ENCODE measurements around the gene FUT7. TPM values are rescaled to one million over a fixed set of nuclear protein-coding genes. Genes with fewer than 3 reads are reported as not detected.

The FUT7 gene
- total RNA-seq, 2 experiments from 2014 or later = 1.3 to 1.6 TPM

- Mint-ChIP-seq H3K27ac (peak overlapping the region; percentile 43), H3K4me1 (peaks cover 50% of the 10 kb centered on the region), H3K27me3 (no peaks in the 10 kb centered on the region), H3K9me3 (ENCODE audit: low read depth) (no peaks in the 10 kb centered on the region), H3K36me3 (ENCODE audit: low read depth) (no peaks in the 10 kb centered on the region), H3K4me3 (peak overlapping the region; percentile 29)
- no peak for ATAC-seq
- no peak for DNase-seq
- POLR2A ChIA-PET = no interaction called here
- CTCF ChIA-PET = interaction anchor here (0.6 to 1.5 kb wide), 4 partner anchors 35 to 239 kb away, joined by 3 to 5 read pairs (median 4); no protein-coding TSS in a partner anchor
- intact Hi-C loops (cut with DNase I, micrococcal nuclease) = loop anchor here in 1 of 2 experiments (10.0 kb wide), 1 partner anchor 188 kb away; the partner anchor contains the start of genes AJM1 and PHPT1
These were observed 970 bp upstream of the FUT7 start for GRCh38 chr9:137032858-137033257.

GRCh38 chr9:137030538-137031527 is 1.1 kb downstream of the FUT7 start:
- Mint-ChIP-seq H3K4me3 (peak overlapping the region; percentile 49), H3K4me1 (peaks cover 55% of the 10 kb centered on the region)
- ATAC-seq = no peak

GRCh38 chr9:137030006-137030405 is 1.9 kb downstream of the FUT7 start:
- peak overlapping the region; percentile 39 for H3K27ac Mint-ChIP-seq
- no peak for ATAC-seq
- no peaks in the 10 kb centered on the region for H3K9me3 Mint-ChIP-seq (ENCODE audit: low read depth)
- H3K4me1 Mint-ChIP-seq = peaks cover 53% of the 10 kb centered on the region
- POLR2A ChIA-PET = interaction anchor here (0.8 to 1.4 kb wide), 3 partner anchors 38 to 211 kb away, joined by 3 read pairs; partner anchors contain the start of genes AJM1, PAXX and TUBB4B
- H3K36me3 Mint-ChIP-seq (ENCODE audit: low read depth) = no peaks in the 10 kb centered on the region
- intact Hi-C loops (cut with DNase I, micrococcal nuclease) = loop anchor here in 1 of 2 experiments (10.0 kb wide), 1 partner anchor 185 kb away; the partner anchor contains the start of genes AJM1 and PHPT1
- peak overlapping the region; percentile 60 for H3K4me3 Mint-ChIP-seq
- CTCF ChIA-PET = interaction anchor here (0.6 to 4.7 kb wide), 31 partner anchors 8 to 331 kb away, joined by 3 to 26 read pairs (median 5); partner anchors contain the start of genes CLIC3, DPP7, LCN12 and MAN1B1
- no peak for DNase-seq
- no peaks in the 10 kb centered on the region for H3K27me3 Mint-ChIP-seq

More at GRCh38 chr9:137030538-137031527, 1.1 kb downstream of the FUT7 start:
- Mint-ChIP-seq H3K27me3 (no peaks in the 10 kb centered on the region), H3K9me3 (ENCODE audit: low read depth) (no peaks in the 10 kb centered on the region), H3K36me3 (ENCODE audit: low read depth) (no peaks in the 10 kb centered on the region), H3K27ac (no peak overlapping the region)
- ChIA-PET POLR2A (interaction anchor here (0.8 kb wide), 1 partner anchor 210 kb away, joined by 3 read pairs; the partner anchor contains the start of gene TUBB4B), CTCF (interaction anchor here (0.7 to 4.7 kb wide), 9 partner anchors 8 to 65 kb away, joined by 3 to 26 read pairs (median 9); partner anchors contain the start of genes MAN1B1 and PAXX)
- peak; percentile 77 for DNase-seq
- intact Hi-C loops (cut with DNase I, micrococcal nuclease) = loop anchor here in 1 of 2 experiments (10.0 kb wide), 1 partner anchor 186 kb away; the partner anchor contains the start of genes AJM1 and PHPT1

DNA sequence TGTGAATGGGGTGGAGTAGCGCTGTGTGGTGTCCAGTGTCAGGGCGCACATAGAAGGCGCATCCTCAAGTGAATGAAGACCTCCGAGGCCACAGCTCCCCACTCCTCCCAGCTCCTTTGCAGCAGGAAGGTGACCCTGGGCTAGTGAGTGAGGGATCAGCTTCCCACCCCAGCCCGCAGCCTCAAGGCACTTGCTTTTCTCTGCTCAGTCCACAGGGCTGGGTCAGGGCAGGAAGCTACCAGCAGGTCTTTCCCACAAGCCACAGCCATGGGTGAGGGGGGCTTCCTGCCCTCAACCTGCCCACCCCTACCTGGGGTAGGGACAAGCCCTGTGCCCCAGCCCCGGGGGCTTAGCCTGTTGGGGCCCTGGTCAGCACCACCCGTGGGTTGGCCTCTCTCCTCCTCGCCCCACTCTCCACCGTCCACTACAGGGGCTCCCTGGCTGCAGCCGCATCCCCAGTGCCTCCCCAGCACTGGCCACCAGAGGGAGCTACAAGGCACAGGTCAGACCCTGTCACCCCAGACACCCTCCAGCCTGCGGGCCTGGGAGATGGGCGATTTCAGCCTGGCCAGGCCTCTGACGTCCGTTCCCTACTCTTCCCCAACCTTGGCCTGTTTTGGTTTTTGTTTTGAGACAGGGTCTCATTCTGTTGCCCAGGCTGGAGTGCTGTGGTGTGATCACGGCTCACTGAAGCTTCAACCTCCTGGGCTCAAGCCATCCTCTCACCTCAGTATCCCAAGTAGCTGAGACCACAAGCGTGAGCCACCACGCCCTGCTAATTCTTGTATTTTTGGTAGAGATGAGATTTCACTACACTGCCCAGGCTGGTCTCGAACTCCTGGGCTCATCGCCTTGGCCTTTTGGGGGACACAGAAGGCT is 2.6 kb downstream of the FUT7 start:
- intact Hi-C loops (cut with DNase I, micrococcal nuclease) = loop anchor here (1.0 to 5.0 kb wide), 3 partner anchors 38 to 194 kb away; partner anchors contain the start of gene RNF208 (in 1 of the 2)
- DNase-seq (peak; percentile 88), ATAC-seq (peak; percentile 52)
- ChIA-PET CTCF (interaction anchor here (0.5 to 4.7 kb wide), 41 partner anchors 8 to 331 kb away, joined by 3 to 26 read pairs (median 4); partner anchors contain the start of genes AJM1, CLIC3, DPP7 and LCN12), POLR2A (interaction anchor here (1.0 to 1.4 kb wide), 2 partner anchors 37 to 187 kb away, joined by 3 read pairs; partner anchors contain the start of genes AJM1 and PAXX)
- Mint-ChIP-seq H3K27ac (peak overlapping the region; percentile 42), H3K4me1 (peaks cover 46% of the 10 kb centered on the region), H3K4me3 (peak overlapping the region; percentile 60), H3K27me3 (no peaks in the 10 kb centered on the region), H3K9me3 (ENCODE audit: low read depth) (no peaks in the 10 kb centered on the region), H3K36me3 (ENCODE audit: low read depth) (no peaks in the 10 kb centered on the region)

DNA sequence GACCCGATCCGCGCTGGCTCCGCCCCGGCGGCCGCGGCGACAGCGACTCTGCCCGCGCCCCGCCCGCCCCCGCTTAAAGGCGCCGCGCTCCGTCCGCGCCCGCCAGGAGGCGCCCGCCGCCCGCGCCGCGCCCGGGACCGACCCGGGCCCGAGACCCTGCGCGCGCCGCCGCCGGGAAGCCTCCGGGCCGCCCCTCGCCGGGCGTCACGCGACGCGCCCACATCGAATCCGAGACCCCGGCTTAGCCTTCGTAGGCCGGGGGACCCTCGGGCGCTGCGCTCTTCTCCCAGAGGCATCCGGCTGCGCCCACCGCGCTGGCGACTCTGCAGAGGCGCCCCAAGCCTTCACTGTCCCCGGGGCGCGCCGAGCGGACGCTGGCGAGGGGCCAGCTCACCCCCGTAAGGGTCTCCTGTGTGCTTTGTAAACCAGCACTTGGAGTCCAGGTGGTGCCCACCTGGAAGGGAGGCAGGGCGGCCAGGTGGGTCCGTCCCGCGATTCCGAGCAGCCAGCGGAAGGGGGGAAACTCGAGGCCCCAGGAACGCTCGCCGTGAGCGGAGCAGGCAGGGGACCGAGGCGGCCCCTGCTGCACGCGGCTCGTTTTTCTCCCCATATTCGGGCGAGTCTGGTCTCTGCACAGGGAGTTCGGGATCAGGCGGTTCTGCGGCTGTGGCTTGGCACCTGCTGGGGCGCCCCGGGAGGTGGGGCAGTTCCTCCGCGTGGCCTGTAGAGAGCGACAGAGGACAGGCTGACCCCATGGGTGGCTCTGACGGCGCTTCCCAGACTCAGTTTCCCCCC is 3.4 kb downstream of the FUT7 start:
- H3K36me3 Mint-ChIP-seq (ENCODE audit: low read depth) = no peaks in the 10 kb centered on the region
- H3K27me3 Mint-ChIP-seq = no peaks in the 10 kb centered on the region
- ChIA-PET CTCF (interaction anchor here (0.5 to 4.7 kb wide), 37 partner anchors 10 to 1039 kb away, joined by 3 to 26 read pairs (median 4); partner anchors contain the start of genes AJM1, CLIC3, DPP7 and LCN12), POLR2A (interaction anchor here (1.0 kb wide), 1 partner anchor 186 kb away, joined by 3 read pairs; the partner anchor contains the start of gene AJM1)
- H3K4me1 Mint-ChIP-seq = peaks cover 42% of the 10 kb centered on the region
- no peaks in the 10 kb centered on the region for H3K9me3 Mint-ChIP-seq (ENCODE audit: low read depth)
- peak overlapping the region; percentile 42 for H3K27ac Mint-ChIP-seq
- peak; percentile 51 for ATAC-seq
- H3K4me3 Mint-ChIP-seq = peak overlapping the region; percentile 60
- peak; percentile 84 for DNase-seq
- intact Hi-C loops (cut with DNase I, micrococcal nuclease) = loop anchor here (1.0 to 5.0 kb wide), 9 partner anchors 18 to 194 kb away; partner anchors contain the start of genes FBXW5 (in 1 of the 2), MAN1B1 (in 1 of the 2), NPDC1 (in 1 of the 2) and PHPT1 (in 1 of the 2)

GRCh38 chr9:137027369-137028262 is 4.3 kb downstream of the FUT7 start, which contains the start of gene ABCA2:
Gene ABCA2, minus strand, starts transcription at chr9:137028237. Its CDS starts 97 bp downstream, at chr9:137028140.
- Mint-ChIP-seq H3K27me3 (no peaks in the 10 kb centered on the region), H3K27ac (peak within 1 kb of the TSS; percentile 42), H3K4me1 (peaks cover 38% of the 10 kb centered on the region), H3K4me3 (peak within 1 kb of the TSS; percentile 68), H3K36me3 (ENCODE audit: low read depth) (no peaks in the 10 kb centered on the region), H3K9me3 (ENCODE audit: low read depth) (no peaks in the 10 kb centered on the region)
- ATAC-seq (no peak), DNase-seq (no peak)
- CTCF ChIA-PET = interaction anchor here (0.6 to 4.7 kb wide), 9 partner anchors 8 to 1039 kb away, joined by 3 to 26 read pairs (median 4); partner anchors contain the start of genes MAN1B1 and NPDC1
- POLR2A ChIA-PET = interaction anchor here (1.0 kb wide), 1 partner anchor 160 kb away, joined by 3 read pairs; no protein-coding TSS in a partner anchor
- intact Hi-C loops (cut with DNase I, micrococcal nuclease) = loop anchor here (1.0 to 5.0 kb wide), 8 partner anchors 19 to 195 kb away; partner anchors contain the start of genes FBXW5 (in 1 of the 2), MAN1B1 (in 1 of the 2), NPDC1 (in 1 of the 2) and PHPT1 (in 1 of the 2)

- Mint-ChIP-seq H3K27ac (no peak overlapping the region), H3K4me1 (peaks cover 31% of the 10 kb centered on the region), H3K36me3 (ENCODE audit: low read depth) (no peaks in the 10 kb centered on the region), H3K4me3 (peak overlapping the region; percentile 68), H3K27me3 (no peaks in the 10 kb centered on the region), H3K9me3 (ENCODE audit: low read depth) (no peaks in the 10 kb centered on the region)
- DNase-seq (no peak), ATAC-seq (no peak)
- POLR2A ChIA-PET = interaction anchor here (1.0 kb wide), 1 partner anchor 161 kb away, joined by 3 read pairs; no protein-coding TSS in a partner anchor
- intact Hi-C loops (cut with DNase I, micrococcal nuclease) = loop anchor here in 1 of 2 experiments (5.0 kb wide), 1 partner anchor 40 kb away; no protein-coding TSS in a partner anchor
- CTCF ChIA-PET = interaction anchor here (0.9 to 2.4 kb wide), 6 partner anchors 8 to 233 kb away, joined by 3 to 10 read pairs (median 4); partner anchors contain the start of genes NPDC1 and SAPCD2
These were observed 5.1 kb downstream of the FUT7 start for GRCh38 chr9:137026828-137027227.

DNA sequence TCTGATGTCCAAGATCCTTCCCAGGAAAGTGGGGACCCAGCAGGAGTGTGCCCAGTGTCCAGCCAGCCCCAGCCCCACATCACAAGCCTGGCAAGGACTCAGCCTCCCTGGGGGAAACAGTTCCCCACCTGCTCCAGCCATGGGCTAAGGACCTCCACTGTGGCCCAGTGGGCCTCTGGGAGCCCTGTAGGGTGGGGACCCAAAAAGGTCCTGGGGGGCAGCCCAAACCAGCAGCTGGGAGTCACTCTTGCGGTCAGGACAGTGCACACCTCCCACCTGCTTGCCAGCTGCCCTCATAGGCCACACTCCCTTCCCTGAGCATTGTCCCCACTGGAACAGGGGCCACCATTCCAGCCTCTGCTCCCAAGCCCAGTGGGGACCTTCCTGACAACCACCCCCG is 5.5 kb downstream of the FUT7 start:
- DNase-seq (no peak), ATAC-seq (no peak)
- Mint-ChIP-seq H3K9me3 (ENCODE audit: low read depth) (no peaks in the 10 kb centered on the region), H3K4me1 (peaks cover 29% of the 10 kb centered on the region), H3K4me3 (no peak overlapping the region), H3K27ac (no peak overlapping the region), H3K36me3 (ENCODE audit: low read depth) (no peaks in the 10 kb centered on the region), H3K27me3 (no peaks in the 10 kb centered on the region)
- ChIA-PET CTCF (interaction anchor here (1.0 to 2.5 kb wide), 6 partner anchors 9 to 233 kb away, joined by 3 to 10 read pairs (median 4); partner anchors contain the start of genes NPDC1 and SAPCD2), POLR2A (no interaction called here)
- intact Hi-C loops (cut with DNase I, micrococcal nuclease) = loop anchor here in 1 of 2 experiments (5.0 kb wide), 1 partner anchor 41 kb away; no protein-coding TSS in a partner anchor
